Stimulated activated CD8-positive, alpha-beta memory T cell treated with anti-CD3 and anti-CD28 coated beads, Interleukin-4, amount 100 ng/mL, for 48 hours (primary cell): ENCODE results near the gene CD36.

ENCODE experiments used
- DNase-seq: peaks from one replicate; pipeline ENCODE4 v3.0.0-alpha.2; 2020

CD36 gene

DNA sequence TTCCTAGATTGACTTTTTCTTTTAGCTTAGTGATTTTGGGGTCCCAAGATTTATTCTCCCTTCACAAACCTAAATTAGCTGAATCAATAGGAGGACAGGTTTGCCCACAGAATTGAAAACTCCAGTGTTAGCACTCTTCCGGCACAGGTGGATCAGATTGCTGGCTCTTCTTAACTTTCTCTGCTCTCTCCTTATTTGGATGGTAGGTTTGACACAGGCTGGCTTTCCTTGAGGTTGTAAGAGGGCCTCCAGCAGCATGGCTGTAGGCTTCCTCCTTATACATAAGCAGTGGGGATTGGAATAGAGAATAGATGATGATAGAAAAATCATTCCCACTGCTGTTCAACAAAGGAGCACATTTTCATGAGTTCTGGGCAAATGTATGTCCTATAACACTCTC, 9.4 kb upstream of the CD36 start:
- no peak for DNase-seq

DNA sequence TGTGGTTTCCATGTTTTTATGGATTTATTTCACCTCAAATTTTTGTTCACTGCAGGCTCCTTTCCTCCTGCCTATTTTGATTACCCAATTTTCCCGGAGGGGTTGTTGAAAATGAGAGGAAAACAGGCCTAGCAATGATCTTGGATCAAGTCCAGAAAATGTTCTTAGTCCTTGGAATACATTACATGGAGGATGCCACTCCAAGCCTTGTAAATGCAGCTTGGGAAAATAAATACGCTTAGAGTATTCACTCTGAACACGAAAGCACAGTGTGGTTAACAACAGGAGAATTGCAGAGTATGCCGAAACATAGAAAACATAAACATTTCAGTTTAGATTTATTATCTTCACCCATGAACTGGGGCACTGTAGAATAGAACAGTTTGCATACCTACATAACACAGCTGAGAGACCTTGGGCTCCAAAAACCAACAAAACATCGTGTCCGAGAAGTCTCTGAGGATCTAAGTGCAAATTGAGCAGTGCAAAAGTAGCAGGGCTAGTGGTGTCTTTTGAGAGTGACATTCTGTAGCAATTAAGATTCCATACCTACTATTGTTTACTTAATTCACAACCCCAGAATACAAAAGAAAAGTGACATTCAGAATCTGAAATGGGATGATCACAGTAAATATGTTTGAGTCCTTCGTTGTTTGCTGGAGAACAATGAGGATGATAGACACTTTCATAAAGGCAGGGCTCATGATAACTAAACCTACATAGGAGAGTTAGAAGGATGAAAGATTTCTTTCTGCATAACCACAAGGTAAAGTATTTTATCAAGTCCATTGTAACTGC, 7.6 kb upstream of the CD36 start:
- no peak for DNase-seq

DNA sequence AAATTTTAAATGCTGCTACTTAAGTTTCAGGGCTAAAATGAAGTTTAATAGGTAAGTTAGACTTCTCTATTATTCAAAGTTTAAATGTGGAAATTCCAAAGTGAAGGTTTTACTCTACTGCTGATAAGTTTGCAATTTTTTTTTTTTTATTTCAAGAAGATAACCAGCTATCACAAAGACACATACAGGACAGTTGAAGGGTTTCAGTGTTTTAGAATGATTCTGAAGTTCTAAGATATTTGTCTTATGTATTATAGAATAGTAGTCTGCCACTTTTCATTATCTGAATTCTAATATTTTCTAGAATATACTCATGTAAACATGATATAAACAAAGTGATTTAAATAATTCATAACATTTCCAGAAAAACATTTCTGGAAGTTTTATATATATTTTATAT, 7.0 kb upstream of the CD36 start:
- no peak for DNase-seq

DNA sequence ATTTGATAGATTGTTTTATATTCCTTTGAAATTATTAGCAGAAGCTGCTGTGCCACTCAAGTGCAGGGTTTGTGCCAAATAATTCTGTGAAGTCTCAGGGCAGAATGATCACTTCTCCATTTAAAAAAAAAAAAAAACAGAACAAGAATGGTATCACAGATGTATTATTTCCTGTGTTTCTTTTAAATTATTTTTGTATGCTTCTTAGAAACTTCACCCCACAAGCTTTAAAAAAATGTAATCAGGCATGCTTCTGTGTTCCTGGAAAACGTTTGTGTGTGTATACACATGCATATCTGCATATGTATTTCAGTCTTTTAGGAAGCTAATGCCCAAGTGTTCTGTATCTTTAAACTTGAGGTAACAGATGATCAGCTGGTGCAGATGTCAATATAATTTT, 6.3 kb upstream of the CD36 start:
- DNase-seq = no peak

DNA sequence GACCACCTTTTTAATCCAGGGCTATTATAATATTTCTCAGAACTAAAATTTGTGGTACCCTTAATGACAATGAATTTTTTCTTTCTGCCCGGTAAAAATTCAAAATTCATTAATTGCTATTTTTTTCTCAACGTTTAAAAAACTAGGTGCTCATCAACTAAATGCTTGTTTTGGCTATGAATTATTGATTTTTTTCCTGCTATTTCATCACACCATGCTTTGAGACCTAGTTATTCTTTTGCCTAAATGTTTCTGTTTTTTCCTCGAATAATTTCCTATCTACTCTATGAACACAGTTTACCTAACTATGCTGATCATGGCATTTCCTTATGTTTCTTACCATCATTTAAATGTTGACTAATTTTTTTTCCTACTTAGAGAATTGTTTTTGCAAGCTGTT, 5.6 kb upstream of the CD36 start:
- no peak for DNase-seq

DNA sequence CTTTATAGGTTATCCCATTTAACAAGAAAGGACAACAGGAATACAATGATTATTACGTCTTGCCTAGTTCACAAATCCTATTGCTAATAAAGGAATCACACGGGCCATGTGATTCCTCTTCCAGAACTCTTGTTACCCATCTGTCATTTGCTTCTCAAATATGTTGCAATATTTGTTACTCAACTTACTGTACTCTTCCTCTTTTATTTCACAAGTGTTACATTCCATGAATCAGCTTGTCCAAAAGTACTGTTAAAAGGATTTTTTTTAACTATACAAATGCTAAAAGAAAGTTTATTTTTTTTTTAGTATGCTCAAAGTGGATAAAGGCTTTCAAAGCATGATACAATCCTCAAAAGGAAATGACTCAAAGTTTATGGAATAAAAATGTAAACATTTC, 3.9 kb upstream of the CD36 start:
- no peak for DNase-seq

DNA sequence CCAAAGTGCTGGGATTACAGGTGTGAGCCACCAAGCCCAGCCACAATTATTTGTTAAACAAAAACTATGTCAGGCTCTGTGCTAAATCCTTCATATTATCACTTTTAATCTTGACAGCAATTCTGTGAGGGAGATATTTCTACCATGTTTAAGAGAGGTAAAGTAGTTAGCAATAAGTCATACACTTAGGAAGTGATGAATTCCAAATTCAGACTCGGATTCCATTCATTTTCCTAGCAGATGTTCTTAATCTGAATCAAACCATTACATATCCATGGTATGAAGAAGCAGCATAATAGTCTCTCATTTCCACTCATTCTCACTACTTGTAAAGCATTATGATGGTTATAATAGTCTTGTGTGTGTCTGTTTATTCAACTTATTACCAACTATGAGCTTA, 2.9 kb upstream of the CD36 start:
- no peak for DNase-seq

DNA sequence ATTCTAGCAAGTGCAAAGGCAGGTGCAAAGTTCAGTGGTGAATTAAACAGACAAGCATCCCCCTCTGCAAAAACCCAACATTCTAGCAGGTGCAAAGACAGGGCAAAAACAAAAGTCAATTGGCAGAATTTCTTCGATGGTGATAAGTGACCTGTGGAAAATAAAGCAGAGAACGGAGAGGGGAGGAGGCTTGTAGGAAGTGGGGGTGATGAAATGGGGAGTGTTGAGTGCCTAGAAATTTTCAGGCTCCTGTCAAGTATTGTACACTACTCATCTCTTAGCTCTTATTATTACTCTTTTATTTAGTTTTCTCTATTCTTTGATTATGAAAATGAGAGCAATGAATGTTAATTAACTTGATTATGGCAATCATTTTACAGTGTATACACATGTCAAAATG, 2.4 kb upstream of the CD36 start:
- no peak for DNase-seq

DNA sequence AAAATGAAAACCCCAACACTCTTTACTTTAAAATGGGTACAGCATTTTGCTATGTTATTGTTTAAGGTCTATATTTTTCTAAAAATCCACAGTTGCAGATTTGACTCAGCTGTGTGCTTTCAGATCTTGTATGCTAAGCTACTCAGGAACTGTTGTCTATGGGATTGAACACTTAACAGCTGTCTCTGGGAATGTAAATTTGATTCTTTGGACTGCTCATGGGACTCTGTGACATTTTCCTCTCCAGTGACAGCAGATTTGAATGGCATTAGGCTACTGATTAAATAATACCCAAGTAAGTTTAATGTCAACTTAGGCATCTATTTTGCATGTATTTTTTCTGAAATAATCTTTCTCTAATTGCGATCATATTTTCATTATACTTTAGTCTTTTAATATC, 1.7 kb upstream of the CD36 start:
- no peak for DNase-seq

DNA sequence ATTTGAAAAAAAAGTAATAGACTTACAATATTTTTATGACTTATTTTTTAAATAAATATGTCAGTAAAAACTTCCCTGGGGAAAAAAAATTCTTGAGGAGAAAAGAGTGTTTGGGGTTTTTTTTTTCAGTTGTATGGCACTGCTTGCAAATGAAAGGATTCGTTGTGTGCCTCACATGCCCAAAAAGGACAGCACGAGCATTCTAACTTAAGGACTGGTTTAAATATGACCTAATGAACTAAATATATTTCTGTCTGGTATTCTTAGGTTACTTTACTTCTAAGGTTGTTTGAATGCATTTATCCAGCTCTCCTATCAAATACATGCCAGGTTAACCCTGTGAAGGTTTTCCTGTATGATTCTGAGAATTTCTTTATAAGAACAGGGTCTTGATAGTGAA, 988 bp upstream of the CD36 start:
- DNase-seq = no peak

DNA sequence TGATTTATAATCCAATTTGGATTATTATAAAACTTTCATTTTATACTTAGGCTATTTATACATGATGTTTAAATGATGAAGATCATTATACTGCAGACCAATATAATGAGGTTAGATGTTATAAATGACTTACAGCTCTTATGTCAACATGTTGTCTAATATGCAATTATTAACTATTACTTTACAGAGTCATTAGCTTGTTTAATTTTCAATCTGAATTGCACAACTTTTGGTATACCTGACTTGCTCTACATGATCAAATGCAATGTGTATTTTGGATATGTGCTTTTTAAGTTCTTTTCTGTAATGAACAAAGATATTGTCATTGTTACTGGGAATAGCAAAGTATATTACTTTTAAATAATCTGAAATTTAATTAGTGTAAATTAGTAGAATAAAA, 569 bp downstream of the CD36 start:
- DNase-seq = no peak

DNA sequence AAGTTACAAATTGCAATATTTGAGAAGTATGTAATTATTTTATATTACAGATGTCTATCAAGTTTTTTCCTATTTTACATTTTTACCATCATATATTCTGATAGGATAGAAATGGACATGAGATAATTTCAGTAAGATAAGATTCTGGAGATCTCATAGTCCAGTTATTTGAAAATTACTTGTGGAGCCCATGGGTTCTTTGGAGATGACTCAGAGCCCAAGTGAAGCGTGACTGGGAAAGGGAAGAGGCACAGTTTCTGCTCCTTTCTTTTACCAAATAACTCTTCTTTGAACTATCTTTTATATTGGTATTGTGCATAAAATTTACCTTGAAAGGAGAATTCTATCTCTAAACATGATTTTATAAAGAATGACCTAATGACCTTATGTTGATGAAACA, 2.4 kb downstream of the CD36 start:
- no peak for DNase-seq

DNA sequence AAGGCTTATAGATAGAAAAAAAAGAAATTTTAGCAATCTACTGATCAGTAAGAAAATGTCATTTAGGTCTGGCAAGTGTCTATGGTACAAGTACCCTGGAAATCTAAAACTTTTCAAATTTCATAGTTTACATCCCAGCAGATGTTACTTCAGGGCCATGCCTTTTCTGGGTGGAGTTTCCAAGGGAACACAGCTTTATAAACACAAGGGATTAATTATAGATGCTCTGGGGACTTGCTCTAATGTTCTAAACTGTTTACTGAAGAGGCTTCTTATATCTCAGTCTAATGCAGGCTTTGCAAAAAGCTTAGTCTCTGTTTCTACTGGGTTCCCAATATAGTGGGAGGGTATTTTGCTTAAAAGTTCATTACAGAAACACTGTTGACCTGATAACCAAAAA, 3.1 kb downstream of the CD36 start:
- DNase-seq = no peak

DNA sequence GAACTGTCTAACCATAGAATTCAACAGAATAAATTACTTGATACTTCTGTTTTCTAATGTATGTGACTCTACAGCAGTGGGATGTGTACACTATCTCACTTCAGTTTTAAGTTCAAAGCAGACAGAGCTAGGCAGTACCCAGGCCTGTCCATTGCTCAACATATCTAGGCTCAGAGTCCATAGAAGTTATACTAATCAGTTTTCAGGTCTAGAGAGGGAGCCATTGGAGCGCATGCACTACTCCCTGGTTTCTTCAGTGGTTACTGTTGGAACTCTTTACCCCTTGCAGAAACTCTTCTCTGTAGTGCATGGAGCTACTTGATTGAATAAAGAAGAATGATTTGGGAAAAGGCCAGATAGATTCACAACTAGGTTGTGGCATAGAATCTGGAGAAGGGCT, 4.4 kb downstream of the CD36 start:
- DNase-seq = no peak

DNA sequence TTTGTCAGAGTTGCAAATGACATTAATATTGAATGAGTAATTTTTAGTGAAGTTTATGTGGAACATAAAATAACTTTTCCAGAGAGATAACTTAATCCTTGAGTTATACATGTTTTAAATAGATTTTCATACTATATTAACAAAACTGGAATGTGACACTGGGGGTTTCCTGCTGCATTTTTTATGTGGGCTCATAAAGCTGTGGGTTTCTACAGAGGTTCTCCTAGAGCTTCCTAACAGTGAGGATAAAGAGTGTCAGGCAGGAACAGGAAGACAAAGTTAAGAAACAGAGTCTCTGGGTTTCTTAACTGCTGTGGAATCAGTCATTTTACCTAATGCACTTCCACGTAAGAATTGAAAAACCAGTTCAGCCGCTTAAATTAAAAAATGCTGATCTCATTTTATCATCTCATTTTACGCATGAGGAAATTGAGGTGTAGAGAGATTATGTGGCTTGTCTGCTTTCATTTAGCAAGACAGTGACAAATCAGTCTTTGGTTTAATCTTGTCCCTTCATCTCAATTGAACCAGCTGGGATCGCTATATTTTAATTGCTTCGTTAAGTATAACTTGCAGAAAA, 5.0 kb downstream of the CD36 start:
- no peak for DNase-seq

DNA sequence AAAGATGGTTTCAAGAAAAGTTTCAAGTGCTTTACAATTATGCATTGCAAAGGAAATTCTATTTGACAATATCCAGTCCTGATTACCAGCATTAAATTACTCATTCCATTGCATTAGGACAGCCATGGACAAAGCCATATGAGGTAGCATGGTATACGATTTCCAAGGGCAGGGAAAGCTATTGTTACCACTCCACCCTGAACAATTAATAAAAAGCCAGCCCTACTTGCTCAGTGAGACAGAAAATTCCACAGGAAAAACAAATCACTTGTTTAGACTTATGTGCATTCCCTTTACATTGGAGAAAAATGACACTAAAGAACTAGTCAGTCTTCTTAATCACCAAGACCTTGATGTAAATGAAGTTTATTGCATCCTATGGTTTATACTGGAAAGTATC, 5.6 kb downstream of the CD36 start:
- DNase-seq = no peak

DNA sequence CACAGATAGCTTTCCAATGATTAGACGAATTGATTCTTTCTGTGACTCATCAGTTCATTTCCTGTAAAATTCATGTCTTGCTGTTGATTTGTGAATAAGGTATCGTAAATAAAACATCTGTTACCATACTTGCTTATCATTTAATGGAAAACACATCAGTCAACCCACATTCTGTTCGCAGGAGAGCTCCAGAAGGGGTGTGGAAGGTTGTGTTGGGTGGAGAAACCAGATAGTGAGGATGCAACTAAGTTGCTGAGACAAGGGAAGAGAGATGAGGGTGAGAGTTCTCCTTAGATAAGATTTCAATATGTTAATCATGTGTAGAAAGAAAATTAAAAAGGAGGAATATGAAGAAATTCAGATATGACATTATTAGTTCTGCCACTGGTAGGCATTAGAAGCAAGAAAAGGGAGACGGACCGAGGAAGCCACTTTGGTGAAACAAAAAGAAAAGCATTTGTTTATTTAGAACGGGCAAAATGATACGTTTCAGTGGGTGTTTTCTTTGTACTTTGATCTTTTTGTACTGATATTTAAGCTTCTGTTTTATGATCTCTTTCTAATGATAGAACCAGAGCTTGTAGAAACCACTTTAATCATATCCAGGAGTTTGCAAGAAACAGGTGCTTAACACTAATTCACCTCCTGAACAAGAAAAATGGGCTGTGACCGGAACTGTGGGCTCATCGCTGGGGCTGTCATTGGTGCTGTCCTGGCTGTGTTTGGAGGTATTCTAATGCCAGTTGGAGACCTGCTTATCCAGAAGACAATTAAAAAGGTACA, 7.8 kb downstream of the CD36 start:
- DNase-seq = no peak

DNA sequence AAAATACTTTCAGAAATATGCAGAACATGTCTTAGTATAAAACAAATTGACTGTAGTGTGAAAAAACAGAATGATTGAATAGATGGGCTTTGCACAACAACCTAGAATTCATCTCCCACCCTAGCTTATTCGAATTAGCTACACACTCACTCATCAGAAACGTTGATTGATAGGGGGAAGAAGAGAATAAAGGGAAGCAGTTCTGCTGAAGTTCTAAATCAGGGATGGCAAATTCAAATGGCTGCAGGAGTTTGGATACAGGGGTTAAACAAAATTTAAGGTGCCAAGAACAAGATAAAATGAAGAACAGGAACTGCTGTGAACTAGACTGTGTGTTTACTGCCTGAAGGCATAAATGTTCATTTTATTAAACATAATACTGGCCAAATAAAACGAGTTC, 9.0 kb downstream of the CD36 start:
- DNase-seq = no peak

DNA sequence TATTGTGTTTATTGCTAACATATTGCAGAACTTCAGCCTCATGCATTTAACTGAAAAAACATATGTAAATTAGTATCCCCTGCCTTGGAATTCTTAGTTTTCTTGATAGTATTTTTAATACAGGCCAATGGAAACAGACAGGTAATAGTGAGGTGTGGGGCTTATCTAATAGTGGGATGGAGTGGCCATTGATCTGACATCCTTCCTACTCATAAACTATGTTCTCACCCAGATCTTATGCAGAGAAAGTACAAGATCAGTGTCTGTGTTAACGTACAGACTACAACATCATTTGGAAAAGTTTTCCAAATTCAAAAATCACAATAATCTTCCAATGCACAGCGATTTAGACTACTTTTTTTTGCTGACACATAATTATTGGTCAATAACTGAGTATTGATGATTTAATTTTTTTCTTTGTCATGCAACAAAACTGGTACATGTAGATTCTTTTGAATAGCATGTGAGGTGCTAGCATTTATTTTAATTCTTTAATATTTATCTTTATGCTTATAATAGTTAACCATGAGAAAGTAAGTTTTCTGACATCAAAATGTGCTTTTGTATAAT, 9.7 kb downstream of the CD36 start:
- no peak for DNase-seq

DNA sequence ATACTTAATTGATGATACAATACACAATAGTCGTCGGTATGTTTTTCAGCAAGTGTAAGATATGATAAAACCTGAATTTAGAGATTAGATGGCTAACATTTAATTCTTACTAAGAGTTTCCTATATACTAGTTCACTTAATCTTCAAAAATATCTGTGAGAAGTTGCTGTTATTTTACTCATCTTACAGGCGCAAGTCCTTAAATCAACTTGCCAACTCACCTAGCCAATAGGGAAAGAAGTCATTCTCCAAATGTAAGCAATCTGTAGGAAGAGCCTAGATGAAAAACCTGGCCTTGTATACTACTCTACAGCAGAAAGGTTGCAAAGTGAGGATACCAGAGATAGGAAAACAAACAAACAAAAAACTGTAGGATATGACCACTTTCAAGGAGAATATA, 10.6 kb downstream of the CD36 start:
- no peak for DNase-seq

DNA sequence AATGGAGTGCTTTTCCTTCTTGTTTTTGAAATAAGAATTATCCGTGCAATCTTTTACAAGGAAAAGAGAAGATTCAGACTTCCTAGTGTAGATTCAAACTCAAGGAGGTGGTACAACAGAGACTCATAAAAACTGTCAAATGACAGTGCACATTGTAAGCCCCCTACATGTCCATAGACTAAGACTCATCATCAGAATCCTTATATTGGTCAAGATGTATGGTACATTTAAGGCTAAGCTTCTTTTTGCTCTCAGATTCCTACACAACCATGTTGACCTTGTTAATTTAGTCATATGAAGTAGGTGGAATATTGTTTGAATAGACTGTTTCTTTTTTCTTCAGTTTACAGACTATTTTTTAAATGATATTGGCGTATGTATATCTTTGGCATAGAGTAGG, 11.6 kb downstream of the CD36 start:
- DNase-seq = no peak

DNA sequence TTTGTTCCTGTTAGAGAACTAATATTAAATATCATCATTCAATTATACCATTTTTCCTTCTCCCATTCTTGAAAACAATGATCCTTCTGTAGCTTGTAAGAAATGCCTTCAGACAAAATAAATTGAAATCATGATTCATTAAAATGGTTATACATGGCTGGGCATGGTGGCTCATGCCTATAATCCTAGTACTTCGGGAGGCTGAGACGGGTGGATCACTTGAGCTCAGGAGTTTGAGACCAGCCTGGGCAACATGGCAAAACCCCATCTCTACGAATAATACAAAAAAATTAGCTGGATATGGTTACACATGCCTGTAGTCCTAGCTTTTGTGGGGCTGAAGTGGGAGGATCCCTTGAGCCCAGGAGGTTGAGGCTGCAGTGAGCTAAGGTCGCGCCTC, 13.0 kb downstream of the CD36 start:
- no peak for DNase-seq

DNA sequence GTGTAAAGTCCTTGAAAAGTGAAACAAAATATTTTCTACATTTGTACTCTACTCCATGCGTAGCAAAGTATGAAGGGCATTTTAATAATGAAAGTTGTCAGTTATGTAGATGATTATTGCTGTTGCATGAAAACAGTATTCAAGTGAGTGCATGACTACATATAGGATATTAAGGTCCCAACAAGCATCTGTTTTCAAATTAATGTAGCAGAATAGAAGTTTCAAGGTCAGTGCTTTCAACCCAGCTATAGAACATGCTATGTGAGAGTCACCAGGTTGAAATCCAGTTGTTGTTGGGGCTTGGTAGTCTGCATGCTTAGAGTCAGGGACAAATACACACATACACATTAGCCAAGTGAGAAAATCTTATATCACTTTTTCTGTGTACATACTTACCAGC, 14.8 kb downstream of the CD36 start:
- no peak for DNase-seq

DNA sequence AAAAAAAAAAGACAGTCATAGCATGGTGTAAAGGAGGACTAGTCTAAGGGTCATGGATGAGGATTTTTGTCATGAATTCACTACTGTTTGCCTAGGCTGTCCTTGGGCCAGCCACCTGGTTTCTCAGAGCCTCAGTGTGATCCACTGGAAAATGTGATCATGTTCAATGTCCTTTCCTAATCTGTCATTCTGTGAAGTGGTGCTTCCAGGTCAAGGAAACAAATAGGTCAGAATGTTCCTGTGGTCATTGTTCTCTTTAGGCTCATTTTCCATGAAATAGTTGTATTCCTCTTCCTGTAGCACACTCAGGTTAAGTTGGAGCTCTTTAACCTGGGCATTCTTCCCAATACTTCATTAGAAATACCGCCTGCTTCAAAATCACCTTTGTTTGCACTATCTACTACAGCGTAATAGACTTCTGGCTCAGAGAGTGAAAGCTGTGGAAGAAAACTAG, 16.5 kb downstream of the CD36 start:
- no peak for DNase-seq
